SK-N-SH (cell line): Measurements from ENCODE around the gene CDH4. TPM values are rescaled to one million over a fixed set of nuclear protein-coding genes. Genes with fewer than 3 reads are reported as not detected.

ENCODE experiments used
- CTCF ChIA-PET: fragments of 300-600, 350-600 bp; formaldehyde crosslinking; extraction: SDS; loops from one replicate; lab custom pipeline; 2021; lab: Yijun Ruan, JAX
- POLR2A ChIA-PET: fragments of 350-600 bp; sonication (Branson Sonifier 250); formaldehyde crosslinking; extraction: SDS; loops from one replicate; lab custom pipeline; 2020; ENCODE audit warnings: antibody characterized with exemption, inconsistent platforms; lab: Yijun Ruan, JAX
- DNase-seq: peaks from one replicate; pipeline ENCODE4 v3.0.0; 2012
- H2AFZ ChIP-seq: fragments of 200-600 bp; sonication (generic); 2 replicates; pipeline ENCODE4 v1.8.1; 2016; ENCODE audit warnings: antibody characterized with exemption, mild to moderate bottlenecking, low read depth
- H3F3A ChIP-seq: fragments of 200-600 bp; sonication (generic); replicated peaks from 2 replicates; pipeline ENCODE3; 2016; ENCODE audit warnings: antibody characterized with exemption, mild to moderate bottlenecking; ENCODE audit not compliant: insufficient read depth
- H3K27ac ChIP-seq, 2 experiments: fragments of 200-500 bp in 1 of 2; fragments of 200-600 bp in 1 of 2; sonication (Bioruptor generic) in 1 of 2; sonication (generic), shearing (Covaris generic) in 1 of 2; 2 replicates each; pipeline versions ENCODE4 v1.5.1 to v1.6.1; 2014 to 2016; ENCODE audit warnings: low read depth in 2 of 2, inconsistent platforms in 1 of 2, low read length in 1 of 2, mild to moderate bottlenecking in 1 of 2, mixed read lengths in 1 of 2
- H3K27me3 ChIP-seq: fragments of 200-600 bp; sonication (generic), shearing (Covaris generic); 2 replicates; pipeline ENCODE4 v1.6.1; 2016; ENCODE audit warnings: mixed run types; ENCODE audit not compliant: insufficient read depth
- H3K36me3 ChIP-seq, 2 experiments: fragments of 200-500 bp in 1 of 2; fragments of 200-600 bp in 1 of 2; sonication (Bioruptor generic) in 1 of 2; sonication (generic) in 1 of 2; replicated peaks in 1 of 2; 2 replicates each; pipeline versions ENCODE3 to v1.5.1; 2014 to 2016; ENCODE audit warnings: low read length in 1 of 2, mild to moderate bottlenecking in 1 of 2; ENCODE audit not compliant: insufficient read depth in 2 of 2, control insufficient read depth in 1 of 2
- H3K4me1 ChIP-seq, 2 experiments: fragments of 200-500 bp in 1 of 2; fragments of 200-600 bp in 1 of 2; sonication (Bioruptor generic) in 1 of 2; sonication (generic), shearing (Covaris generic) in 1 of 2; 2 replicates each; pipeline versions ENCODE4 v1.5.1 to v1.6.1; 2014 to 2016; ENCODE audit warnings: low read depth in 1 of 2, low read length in 1 of 2, mixed run types in 1 of 2; ENCODE audit not compliant: insufficient read depth in 2 of 2, control insufficient read depth in 1 of 2
- H3K4me2 ChIP-seq: fragments of 200-600 bp; sonication (generic), shearing (Covaris generic); 2 replicates; pipeline ENCODE4 v1.6.1; 2017; ENCODE audit warnings: mixed run types
- H3K4me3 ChIP-seq, 2 experiments: fragments of 200-500 bp in 1 of 2; fragments of 200-600 bp in 1 of 2; sonication (Bioruptor generic) in 1 of 2; sonication (generic), shearing (Covaris generic) in 1 of 2; 2 replicates each; pipeline versions ENCODE4 v1.5.1 to v1.8.1; 2014 to 2016; ENCODE audit warnings: low read depth in 2 of 2, inconsistent platforms in 1 of 2, low read length in 1 of 2, mild to moderate bottlenecking in 1 of 2, mixed read lengths in 1 of 2, moderate library complexity in 1 of 2
- H3K79me2 ChIP-seq: fragments of 200-600 bp; sonication (generic); 2 replicates; pipeline ENCODE4 v1.8.1; 2017; ENCODE audit warnings: mild to moderate bottlenecking; ENCODE audit not compliant: insufficient read depth
- H3K9ac ChIP-seq: fragments of 200-600 bp; sonication (generic); 2 replicates; pipeline ENCODE4 v1.6.1; 2017; ENCODE audit warnings: mixed run types
- H3K9me2 ChIP-seq: fragments of 200-600 bp; sonication (generic); 2 replicates; pipeline ENCODE4 v1.6.1; 2017; ENCODE audit warnings: mixed run types
- H3K9me3 ChIP-seq: fragments of 200-600 bp; sonication (generic); 2 replicates; pipeline ENCODE4 v1.6.1; 2017; ENCODE audit warnings: mixed run types, mild to moderate bottlenecking, moderate library complexity
- H4K20me1 ChIP-seq: fragments of 200-600 bp; sonication (generic); 2 replicates; pipeline ENCODE4 v1.6.1; 2017; ENCODE audit warnings: mild to moderate bottlenecking, mixed run types; ENCODE audit not compliant: insufficient read depth
- ELF1 ChIP-seq: IDR thresholded peaks from 2 replicates; pipeline ENCODE4 v1.4.0; 2012
- EZH2phosphoT487 ChIP-seq: fragments of 200-600 bp; sonication (generic); IDR thresholded peaks from 2 replicates; pipeline ENCODE4 v1.6.1; 2017; ENCODE audit warnings: low read depth, mixed run types, mild to moderate bottlenecking, antibody characterized with exemption, moderate library complexity, borderline replicate concordance
- FOSL2 ChIP-seq: IDR thresholded peaks from 2 replicates; pipeline ENCODE4 v1.4.0; 2012; ENCODE audit warnings: low read depth, mild to moderate bottlenecking, moderate library complexity, borderline replicate concordance
- GABPA ChIP-seq: IDR thresholded peaks from 2 replicates; pipeline ENCODE4 v1.4.0; 2012; ENCODE audit warnings: low read depth, mild to moderate bottlenecking
- GATA2 ChIP-seq: sonication (generic); formaldehyde crosslinking; IDR thresholded peaks from 2 replicates; pipeline ENCODE4 v1.5.0; 2020; ENCODE audit warnings: mild to moderate bottlenecking, missing genetic modification reagents
- IRF3 ChIP-seq: fragments of 150-350 bp; IDR thresholded peaks from 2 replicates; pipeline ENCODE4 v1.6.1; 2016; ENCODE audit warnings: mild to moderate bottlenecking, low read depth, low read length
- MAX ChIP-seq: IDR thresholded peaks from 2 replicates; pipeline ENCODE4 v1.4.0; 2012; ENCODE audit warnings: low read depth
- NRF1 ChIP-seq: IDR thresholded peaks from 2 replicates; pipeline ENCODE4 v1.6.1; 2012; ENCODE audit warnings: low read depth, mild to moderate bottlenecking, low read length
- POLR2AphosphoS5 ChIP-seq: IDR thresholded peaks from 2 replicates; pipeline ENCODE4 v1.6.1; 2012; ENCODE audit warnings: low read depth, low read length
- RXRA ChIP-seq: IDR thresholded peaks from 2 replicates; pipeline ENCODE4 v1.4.0; 2012; ENCODE audit warnings: low read depth, mild to moderate bottlenecking, borderline replicate concordance
- TCF12 ChIP-seq: IDR thresholded peaks from 2 replicates; pipeline ENCODE4 v1.4.0; 2012
- TEAD4 ChIP-seq: IDR thresholded peaks from 2 replicates; pipeline ENCODE4 v1.4.0; 2012; ENCODE audit warnings: mild to moderate bottlenecking, borderline replicate concordance; ENCODE audit not compliant: insufficient read depth
- YY1 ChIP-seq: IDR thresholded peaks from 2 replicates; pipeline ENCODE4 v1.4.0; 2012; ENCODE audit warnings: low read depth, mild to moderate bottlenecking
- WGBS: methylation state at CpG from one replicate; pipeline ENCODE4 v1.1.6; 2017; ENCODE audit warnings: low lambda C conversion rate; 5-methylcytosine and 5-hydroxymethylcytosine counted together
- polyA plus RNA-seq, 3 experiments: library from polyadenylated mRNA; depleted of rRNA; stranded (reverse); fragments of >200 nt; gene quantifications; 2 replicates each; pipeline ENCODE4 v1.2.3, GENCODE V29; 2012

Gene CDH4
- polyA plus RNA-seq, 1 of the 3 experiments (the other 2 are of a cell fraction), result not detected

- no peak for TF ChIP-seq IRF3
- TF ChIP-seq RXRA, result no peak
- TF ChIP-seq EZH2phosphoT487, result no peak
- TF ChIP-seq POLR2AphosphoS5, result no peak
Measured at GRCh38 chr20:61487997-61488371, 235.9 kb downstream of the CDH4 start (continued).

GRCh38 chr20:61490721-61491120 is 238.7 kb downstream of the CDH4 start:
- Histone ChIP-seq H3K4me1 (no peaks in the 10 kb centered on the region), H3K9me3 (no peaks in the 10 kb centered on the region), H3K9ac (no peak overlapping the region), H3K36me3 (no peaks in the 10 kb centered on the region), H3K9me2 (no peaks in the 10 kb centered on the region), H3F3A (no peaks in the 10 kb centered on the region), H3K79me2 (no peaks in the 10 kb centered on the region), H3K4me2 (no peak overlapping the region), H3K4me3 (no peak overlapping the region), H2AFZ (no peak overlapping the region), H3K27ac (no peak overlapping the region), H3K27me3 (no peaks in the 10 kb centered on the region), H4K20me1 (no peaks in the 10 kb centered on the region)
- POLR2A ChIA-PET, result no interaction called here
- DNase-seq, result no peak
- WGBS, result 46% methylated on average over 5 of the region's 5 CpGs
- CTCF ChIA-PET, result no interaction called here
- no peak for TF ChIP-seq NRF1
- TF ChIP-seq, all 33 proteins: peak for 0

GRCh38 chr20:61492065-61492464 is 240.0 kb downstream of the CDH4 start:
- WGBS, result 58% methylated on average over 3 of the region's 3 CpGs
- CTCF ChIA-PET, result no interaction called here
- Histone ChIP-seq H3K27ac (no peak overlapping the region), H3K4me1 (no peaks in the 10 kb centered on the region), H4K20me1 (no peaks in the 10 kb centered on the region), H3K36me3 (no peaks in the 10 kb centered on the region)
- TF ChIP-seq TEAD4, result no peak
- TF ChIP-seq GABPA, result no peak
- no peak for TF ChIP-seq MAX
- TF ChIP-seq TCF12, result no peak
- no peak for TF ChIP-seq YY1
- no peak for TF ChIP-seq GATA2 (CRISPR knock-in tag)
- no peak for TF ChIP-seq ELF1
- TF ChIP-seq FOSL2, result no peak
- TF ChIP-seq, all 33 proteins: peak for 0
- no peak overlapping the region for H2AFZ ChIP-seq
- POLR2A ChIA-PET, result no interaction called here
- no peaks in the 10 kb centered on the region for H3K27me3 ChIP-seq
- no peak for DNase-seq
- no peaks in the 10 kb centered on the region for H3K9me3 ChIP-seq
- no peaks in the 10 kb centered on the region for H3K79me2 ChIP-seq
- H3K9me2 ChIP-seq, result no peaks in the 10 kb centered on the region
- H3K4me2 ChIP-seq, result no peak overlapping the region
- H3F3A ChIP-seq, result no peaks in the 10 kb centered on the region
- no peak overlapping the region for H3K9ac ChIP-seq
- no peak overlapping the region for H3K4me3 ChIP-seq
